RCC 7860 (cell line): ENCODE data around the gene STAT1.
"Not testable (repeated sequence)": the region's sequence is repeated elsewhere in the genome, so short reads cannot be mapped to it uniquely, and the experiment has no call there.

ENCODE experiments used
- DNase-seq: peaks from one replicate; pipeline ENCODE4 v3.0.0-alpha.2; 2015; ENCODE audit warnings: low spot score
- FAIRE-seq: peaks from 2 replicates; lab custom pipeline; 2012; peaks lifted over from hg19 to GRCh38; lab: Jason Lieb, UNC

Gene STAT1

GRCh38 chr2:190965580-190966222 lies 48.3 kb downstream of the STAT1 start:
- DNase-seq (no peak), FAIRE-seq (no peak)

GRCh38 chr2:190964170-190964795 lies 49.7 kb downstream of the STAT1 start:
- DNase-seq (no peak), FAIRE-seq (no peak)

GRCh38 chr2:190963088-190963487 lies 50.9 kb downstream of the STAT1 start:
- DNase-seq: no peak
- FAIRE-seq: no peak

GRCh38 chr2:190961918-190962487 lies 52.0 kb downstream of the STAT1 start:
- FAIRE-seq (no peak), DNase-seq (no peak)

GRCh38 chr2:190961117-190961516 lies 52.9 kb downstream of the STAT1 start:
- not testable (repeated sequence) for DNase-seq, FAIRE-seq

GRCh38 chr2:190959911-190960788 lies 53.8 kb downstream of the STAT1 start:
- no peak for DNase-seq
- no peak for FAIRE-seq

GRCh38 chr2:190953257-190953656 lies 60.7 kb downstream of the STAT1 start:
- FAIRE-seq: no peak

GRCh38 chr2:190950566-190950991 lies 63.4 kb downstream of the STAT1 start:
- DNase-seq (no peak), FAIRE-seq (no peak)

More at GRCh38 chr2:190953257-190953656, 60.7 kb downstream of the STAT1 start:
- no peak for DNase-seq

- peak; percentile 76 for DNase-seq
- peak; percentile 74 for FAIRE-seq
Observed at GRCh38 chr2:190948671-190949070, 65.3 kb downstream of the STAT1 start.

- FAIRE-seq: peak; percentile 68
- DNase-seq: peak; percentile 67
Observed at GRCh38 chr2:190947711-190948251, 66.2 kb downstream of the STAT1 start.

- DNase-seq: peak; percentile 39
Observed at GRCh38 chr2:190947141-190947540, 66.8 kb downstream of the STAT1 start.

GRCh38 chr2:190943706-190944105 lies 70.3 kb downstream of the STAT1 start:
- DNase-seq: no peak
- peak; percentile 32 for FAIRE-seq

More at GRCh38 chr2:190947141-190947540, 66.8 kb downstream of the STAT1 start:
- no peak for FAIRE-seq

GRCh38 chr2:190942697-190943096 lies 71.3 kb downstream of the STAT1 start:
- FAIRE-seq (no peak), DNase-seq (peak; percentile 44)

- DNase-seq (peak; percentile 28), FAIRE-seq (no peak)
Observed at GRCh38 chr2:190941571-190941970, 72.4 kb downstream of the STAT1 start.

GRCh38 chr2:190940454-190940853 lies 73.5 kb downstream of the STAT1 start:
- no peak for DNase-seq
- FAIRE-seq: no peak

- FAIRE-seq: peak; percentile 69
- DNase-seq: no peak
Observed at GRCh38 chr2:190938771-190939335, 75.1 kb downstream of the STAT1 start.

- DNase-seq: no peak
- peak; percentile 76 for FAIRE-seq
Observed at GRCh38 chr2:190935054-190935453, 78.9 kb downstream of the STAT1 start.

- no peak for FAIRE-seq
- DNase-seq: no peak
Observed at GRCh38 chr2:190933361-190933760, 80.6 kb downstream of the STAT1 start.

GRCh38 chr2:190932514-190932913 lies 81.5 kb downstream of the STAT1 start:
- DNase-seq: no peak
- FAIRE-seq: peak; percentile 78

- FAIRE-seq: no peak
Observed at GRCh38 chr2:190930411-190930810, 83.6 kb downstream of the STAT1 start.

More at GRCh38 chr2:190930411-190930810, 83.6 kb downstream of the STAT1 start:
- peak; percentile 52 for DNase-seq
